Naive thymus-derived CD4-positive, alpha-beta T cell (primary cell): ENCODE results near the gene ABI3BP. TPM values are rescaled to one million over a fixed set of nuclear protein-coding genes. Genes with fewer than 3 reads are reported as not detected.

Experiments
- ATAC-seq: fragments of 150-1000 bp; cut with Tn5 transposase; 2 replicates; pipeline ENCODE4 v1.10.0; 2021; ENCODE audit warnings: mild to moderate bottlenecking, moderate library complexity
- CTCF ChIA-PET: fragments of 350-600 bp; sonication (Branson Sonifier 250); formaldehyde crosslinking; loops from one replicate; lab custom pipeline; 2021; ENCODE audit warnings: antibody characterized with exemption; lab: Charles Lee
- POLR2A ChIA-PET: fragments of 350-600 bp; sonication (Branson Sonifier 250); formaldehyde crosslinking; loops from one replicate; lab custom pipeline; 2021; ENCODE audit warnings: antibody characterized with exemption, inconsistent platforms; lab: Charles Lee
- DNase-seq, 9 donors: peaks; one replicate each; pipeline versions ENCODE4 v3.0.0 to v3.0.0-alpha.2; 2020 to 2022; ENCODE audit warnings: mixed read lengths in 1 of 9
- H3K27ac ChIP-seq: one replicate; pipeline ENCODE4 v1.7.0; 2013; ENCODE audit warnings: mild to moderate bottlenecking, low read depth, low read length, moderate library complexity
- H3K27me3 ChIP-seq, 2 donors: one replicate each; pipeline ENCODE4 v1.7.0; 2013; ENCODE audit warnings: low read length in 2 of 2, mild to moderate bottlenecking in 2 of 2, moderate library complexity in 2 of 2; ENCODE audit not compliant: control insufficient read depth in 2 of 2, insufficient read depth in 2 of 2
- H3K36me3 ChIP-seq, 3 experiments: 1 replicate in 2 of 3; 2 replicates in 1 of 3; pipeline ENCODE4 v1.7.0; 2013; ENCODE audit warnings: low read length in 3 of 3, mild to moderate bottlenecking in 3 of 3, moderate library complexity in 1 of 3; ENCODE audit not compliant: insufficient read depth in 3 of 3, control insufficient read depth in 2 of 3
- H3K4me1 ChIP-seq, 2 donors: one replicate each; pipeline ENCODE4 v1.7.0; 2013; ENCODE audit warnings: low read length in 2 of 2, mild to moderate bottlenecking in 2 of 2, moderate library complexity in 1 of 2; ENCODE audit not compliant: control insufficient read depth in 2 of 2, insufficient read depth in 2 of 2
- H3K4me3 ChIP-seq: 2 replicates; pipeline ENCODE4 v1.7.0; 2013; ENCODE audit warnings: mild to moderate bottlenecking, low read length
- H3K9me3 ChIP-seq, 3 experiments: 1 replicate in 2 of 3; 2 replicates in 1 of 3; pipeline ENCODE4 v1.7.0; 2013; ENCODE audit warnings: low read length in 3 of 3; ENCODE audit not compliant: control insufficient read depth in 2 of 3
- H3K27ac Mint-ChIP-seq, 9 donors: one replicate each; pipeline ENCODE4 v1.8.0; 2020 to 2022; ENCODE audit warnings: mixed read lengths in 9 of 9, mild to moderate bottlenecking in 8 of 9, moderate library complexity in 5 of 9, inconsistent platforms in 2 of 9
- H3K27me3 Mint-ChIP-seq, 5 donors: one replicate each; pipeline ENCODE4 v1.8.0; 2021 to 2022; ENCODE audit warnings: mixed read lengths in 5 of 5, mild to moderate bottlenecking in 1 of 5
- H3K36me3 Mint-ChIP-seq, 5 donors: one replicate each; pipeline ENCODE4 v1.8.0; 2020 to 2022; ENCODE audit warnings: mixed read lengths in 5 of 5, mild to moderate bottlenecking in 3 of 5, inconsistent platforms in 1 of 5
- H3K4me1 Mint-ChIP-seq, 7 donors: one replicate each; pipeline ENCODE4 v1.8.0; 2020 to 2022; ENCODE audit warnings: mixed read lengths in 7 of 7, mild to moderate bottlenecking in 3 of 7, inconsistent platforms in 1 of 7
- H3K4me3 Mint-ChIP-seq, 10 donors: one replicate each; pipeline ENCODE4 v1.8.0; 2020 to 2022; ENCODE audit warnings: mild to moderate bottlenecking in 10 of 10, mixed read lengths in 10 of 10, moderate library complexity in 6 of 10, inconsistent platforms in 2 of 10
- H3K9me3 Mint-ChIP-seq, 11 donors: one replicate each; pipeline ENCODE4 v1.8.0; 2020 to 2022; ENCODE audit warnings: mixed read lengths in 11 of 11, mild to moderate bottlenecking in 4 of 11, inconsistent platforms in 1 of 11, moderate library complexity in 1 of 11
- intact Hi-C, 2 donors: fragments of 100-400 bp; cut with micrococcal nuclease; formaldehyde crosslinking; loops; one replicate each; pipeline ENCODE4 v1.15.1; 2023
- polyA plus RNA-seq, 2 donors: library from polyadenylated mRNA; unstranded; fragments of 300-500 nt; fragmentation: Illumina TruSeq; gene quantifications; one replicate each; pipeline ENCODE4 v1.2.3, GENCODE V29; 2021
- total RNA-seq, 6 experiments: library from RNA in 5 of 6; stranded (reverse) in 5 of 6; gene quantifications; 1 replicate in 5 of 6; 2 replicates in 1 of 6; pipeline ENCODE4 v1.2.3 and lab custom pipeline; 2021 to 2026

Gene ABI3BP
- total and polyA plus RNA-seq, 7 experiments from 2014 or later = not detected

DNA sequence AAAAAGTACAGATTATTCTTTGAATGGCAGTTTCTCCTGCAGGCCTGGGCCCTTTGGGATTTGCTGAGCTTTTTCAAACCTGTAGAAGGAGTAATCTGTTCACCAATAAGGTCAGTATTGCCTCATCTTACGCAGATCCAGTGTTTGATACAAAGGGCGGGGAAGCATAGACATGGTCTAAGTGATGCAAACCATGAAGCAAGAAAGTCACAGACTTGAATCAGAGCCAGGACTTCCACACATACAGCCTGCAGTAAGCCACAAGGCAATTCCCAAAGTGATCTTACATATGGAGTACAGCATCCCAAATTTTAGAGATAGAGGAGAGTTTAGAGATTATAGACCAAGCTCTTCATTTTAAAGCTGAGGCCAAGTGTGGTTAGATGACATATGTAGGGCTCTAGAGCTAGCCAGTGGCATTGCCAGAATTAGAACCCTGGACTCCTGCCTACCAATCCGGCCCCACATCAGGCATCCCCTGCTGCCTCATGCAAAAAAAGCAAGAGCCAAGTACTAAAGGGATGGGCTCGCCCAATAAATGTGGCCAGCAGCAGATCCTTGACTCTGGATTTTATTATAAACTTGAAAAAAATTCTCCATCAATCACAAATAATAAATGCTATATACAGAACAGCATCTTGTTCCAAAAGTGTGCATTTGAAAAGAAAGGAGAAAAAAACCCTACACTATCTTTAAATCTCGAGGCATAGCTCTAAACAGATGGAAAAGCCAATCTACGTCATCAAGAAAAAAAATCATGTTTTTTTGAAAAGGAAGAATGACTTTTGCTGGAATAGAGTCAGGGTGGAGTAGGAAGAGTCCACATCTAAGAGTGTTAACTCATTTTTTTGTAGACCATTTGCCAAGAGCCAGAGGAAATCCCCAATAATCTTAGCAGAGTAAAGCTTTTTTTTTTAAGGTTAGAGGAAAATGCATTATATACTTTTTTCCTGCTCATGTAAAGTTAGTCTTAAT lies 24.0 kb downstream of the ABI3BP start:
- Histone ChIP-seq H3K4me3 (no peak overlapping the region), H3K9me3 (no peaks in the 10 kb centered on the region), H3K27ac (no peak overlapping the region), H3K4me1 (no peaks in the 10 kb centered on the region), H3K36me3 (no peaks in the 10 kb centered on the region), H3K27me3 (no peaks in the 10 kb centered on the region)
- ChIA-PET POLR2A (no interaction called here), CTCF (no interaction called here)
- Mint-ChIP-seq H3K4me3 (no peak overlapping the region), H3K27me3 (peaks cover 4 to 9% (median 5%) of the 10 kb centered on the region in 5 donors), H3K4me1 (no peaks in the 10 kb centered on the region), H3K27ac (no peak overlapping the region), H3K9me3 (peaks cover 0 to 6% (median 0%) of the 10 kb centered on the region in 11 donors), H3K36me3 (no peaks in the 10 kb centered on the region)
- no peak for DNase-seq
- intact Hi-C loops = no loop called here
- ATAC-seq = no peak

DNA sequence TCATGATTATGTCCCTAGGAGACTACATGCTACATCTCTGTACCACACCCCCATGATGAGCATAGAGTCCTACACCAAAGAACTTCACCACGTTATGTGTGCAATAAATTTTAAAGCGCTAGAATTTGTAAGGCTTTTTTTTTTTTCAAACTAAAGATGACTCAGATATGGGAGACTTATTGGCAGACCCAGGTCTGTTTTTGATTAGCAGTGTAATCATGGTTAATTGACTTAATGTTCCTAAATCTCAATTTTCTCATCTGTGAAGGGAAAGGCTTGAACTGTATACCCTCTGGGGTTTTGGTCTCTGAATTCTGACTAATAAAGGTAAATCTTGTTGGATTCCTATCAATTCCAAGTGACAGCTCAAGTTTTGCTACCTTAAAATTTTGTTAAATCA lies 26.4 kb downstream of the ABI3BP start:
- CTCF ChIA-PET = no interaction called here
- DNase-seq (no peak), ATAC-seq (no peak)
- Histone ChIP-seq H3K36me3 (no peaks in the 10 kb centered on the region), H3K4me1 (no peaks in the 10 kb centered on the region), H3K27ac (no peak overlapping the region), H3K9me3 (no peaks in the 10 kb centered on the region), H3K27me3 (no peaks in the 10 kb centered on the region), H3K4me3 (no peak overlapping the region)
- Mint-ChIP-seq H3K4me3 (no peak overlapping the region), H3K4me1 (no peaks in the 10 kb centered on the region), H3K9me3 (peaks cover 0 to 6% (median 0%) of the 10 kb centered on the region in 11 donors), H3K36me3 (no peaks in the 10 kb centered on the region), H3K27me3 (peaks cover 0 to 9% (median 5%) of the 10 kb centered on the region in 5 donors), H3K27ac (no peak overlapping the region)
- POLR2A ChIA-PET = no interaction called here
- intact Hi-C loops = no loop called here

DNA sequence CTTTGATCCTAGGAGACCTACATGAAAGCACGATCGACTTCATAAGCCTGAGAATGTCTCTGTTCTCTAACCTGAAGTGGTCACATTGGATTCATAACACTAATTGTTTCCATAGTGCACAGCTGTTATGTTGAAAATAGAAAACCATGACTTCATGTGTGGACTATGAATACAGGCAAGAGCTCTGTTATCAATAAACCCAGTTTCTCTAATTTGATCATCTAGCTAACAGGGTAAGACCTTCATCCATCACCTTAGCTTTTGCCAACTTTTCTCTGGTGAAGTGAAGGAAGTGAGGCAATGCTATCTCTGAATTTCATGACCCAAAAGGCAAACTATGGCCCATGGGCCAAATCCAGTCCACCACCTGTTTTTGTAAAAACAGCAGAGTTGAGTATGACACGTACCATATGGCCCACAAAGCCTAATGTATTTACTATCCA lies 27.2 kb downstream of the ABI3BP start:
- no peak for ATAC-seq
- no peak overlapping the region for H3K27ac Mint-ChIP-seq
- Histone ChIP-seq H3K4me1 (no peaks in the 10 kb centered on the region), H3K4me3 (no peak overlapping the region), H3K27ac (no peak overlapping the region), H3K27me3 (no peaks in the 10 kb centered on the region), H3K36me3 (no peaks in the 10 kb centered on the region), H3K9me3 (no peaks in the 10 kb centered on the region)
- peaks cover 0 to 9% (median 3%) of the 10 kb centered on the region in 5 donors for H3K27me3 Mint-ChIP-seq
- H3K36me3 Mint-ChIP-seq = no peaks in the 10 kb centered on the region
- no peaks in the 10 kb centered on the region for H3K4me1 Mint-ChIP-seq
- no peak overlapping the region for H3K4me3 Mint-ChIP-seq
- H3K9me3 Mint-ChIP-seq = peaks cover 0 to 6% (median 0%) of the 10 kb centered on the region in 11 donors
- DNase-seq = no peak
- POLR2A ChIA-PET = no interaction called here
- intact Hi-C loops = no loop called here
- CTCF ChIA-PET = no interaction called here

DNA sequence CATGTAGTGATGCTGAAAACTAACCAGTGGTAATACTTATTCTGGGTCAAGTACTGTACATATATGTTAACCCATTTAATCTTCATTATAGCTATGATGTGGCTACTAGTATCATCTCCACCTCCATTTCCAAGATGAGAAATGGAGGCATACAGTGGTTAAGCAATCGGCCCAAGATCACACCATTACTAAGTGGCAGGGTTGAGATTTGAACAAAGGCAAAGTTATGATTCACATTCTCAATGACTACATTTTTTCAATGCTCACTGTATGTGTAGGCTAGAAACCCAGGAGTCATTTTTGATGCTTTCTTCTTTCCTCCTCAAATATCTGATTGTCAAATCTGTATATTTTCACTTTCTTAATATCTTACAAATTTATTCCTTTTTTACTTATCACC lies 30.2 kb downstream of the ABI3BP start:
- CTCF ChIA-PET = no interaction called here
- H3K4me1 Mint-ChIP-seq = no peaks in the 10 kb centered on the region
- POLR2A ChIA-PET = no interaction called here
- H3K4me3 Mint-ChIP-seq = no peak overlapping the region
- Histone ChIP-seq H3K27me3 (no peaks in the 10 kb centered on the region), H3K27ac (no peak overlapping the region), H3K36me3 (no peaks in the 10 kb centered on the region), H3K9me3 (peaks cover 0 to 7% (median 0%) of the 10 kb centered on the region in 3 experiments), H3K4me3 (no peak overlapping the region), H3K4me1 (no peaks in the 10 kb centered on the region)
- peaks cover 0 to 5% (median 0%) of the 10 kb centered on the region in 5 donors for H3K27me3 Mint-ChIP-seq
- no peak overlapping the region for H3K27ac Mint-ChIP-seq
- DNase-seq = no peak
- peaks cover 0 to 17% (median 7%) of the 10 kb centered on the region in 11 donors for H3K9me3 Mint-ChIP-seq
- H3K36me3 Mint-ChIP-seq = no peaks in the 10 kb centered on the region
- intact Hi-C loops = no loop called here
- ATAC-seq = no peak

DNA sequence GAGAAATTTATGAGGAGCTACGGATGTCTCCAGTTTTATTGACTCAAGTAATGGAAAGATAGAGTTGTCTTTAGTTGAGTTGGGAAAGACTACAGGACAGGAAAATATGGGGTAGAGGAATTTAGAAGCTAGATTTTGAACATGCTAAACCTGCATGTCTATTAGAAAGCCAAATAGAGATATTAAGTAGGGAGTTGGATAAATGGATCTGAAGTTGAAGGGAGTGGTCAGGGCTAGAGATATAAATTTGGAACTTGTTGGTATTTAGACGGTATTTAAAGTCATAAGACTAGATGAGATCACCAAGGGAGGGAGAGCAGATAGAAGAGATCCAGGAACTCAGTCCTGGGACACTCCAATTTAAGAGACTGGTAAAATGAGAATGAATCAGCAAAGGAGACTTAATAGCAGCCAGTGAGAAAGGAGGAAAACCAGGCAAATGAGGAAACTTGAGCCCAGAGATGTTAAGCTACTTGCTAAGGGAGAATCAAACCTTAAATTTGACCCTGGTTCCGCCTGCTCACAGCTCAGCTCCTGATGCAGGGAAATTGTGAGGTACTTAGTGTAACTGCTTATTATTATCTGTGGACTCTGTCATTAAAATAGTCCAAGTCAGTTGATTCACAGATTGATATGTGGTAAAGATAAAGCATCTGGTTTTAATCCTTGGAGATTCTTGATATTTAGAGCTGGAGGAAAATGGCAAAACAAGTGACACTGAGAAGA lies 35.8 kb downstream of the ABI3BP start:
- CTCF ChIA-PET = no interaction called here
- H3K9me3 Mint-ChIP-seq = peaks cover 0 to 17% (median 7%) of the 10 kb centered on the region in 11 donors

DNA sequence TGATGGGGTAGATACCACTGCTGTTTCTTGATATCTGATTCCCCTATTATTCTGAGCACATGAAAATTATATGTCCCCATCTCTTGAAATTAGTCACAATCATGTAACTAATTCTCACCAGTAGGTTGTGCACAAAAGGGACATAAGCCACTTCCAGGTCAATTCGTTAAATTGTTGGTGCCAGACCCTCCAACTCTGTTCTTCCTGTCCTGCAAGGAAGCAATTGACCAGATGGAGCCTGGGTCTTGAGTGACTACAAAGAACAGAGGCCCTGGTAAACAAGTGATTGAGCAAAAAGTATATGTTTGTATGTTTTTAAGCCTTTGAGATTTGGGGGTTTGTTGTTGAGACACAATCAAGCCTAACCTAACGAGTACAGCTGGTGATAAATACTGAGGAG lies 36.9 kb downstream of the ABI3BP start:
- Mint-ChIP-seq H3K27me3 (peaks cover 0 to 12% (median 8%) of the 10 kb centered on the region in 5 donors), H3K4me3 (no peak overlapping the region), H3K36me3 (no peaks in the 10 kb centered on the region), H3K9me3 (peaks cover 0 to 17% (median 7%) of the 10 kb centered on the region in 11 donors), H3K4me1 (no peaks in the 10 kb centered on the region), H3K27ac (no peak overlapping the region)
- intact Hi-C loops = no loop called here
- H3K27me3 ChIP-seq = no peaks in the 10 kb centered on the region
- no peak overlapping the region for H3K4me3 ChIP-seq
- no peaks in the 10 kb centered on the region for H3K36me3 ChIP-seq
- no peak overlapping the region for H3K27ac ChIP-seq
- ChIA-PET CTCF (no interaction called here), POLR2A (no interaction called here)
- no peaks in the 10 kb centered on the region for H3K4me1 ChIP-seq
- ATAC-seq (no peak), DNase-seq (no peak)
- peaks cover 0 to 7% (median 0%) of the 10 kb centered on the region in 3 experiments for H3K9me3 ChIP-seq

More for the DNA sequence above, 35.8 kb downstream of the ABI3BP start:
- Histone ChIP-seq H3K27me3 (no peaks in the 10 kb centered on the region), H3K36me3 (no peaks in the 10 kb centered on the region), H3K27ac (no peak overlapping the region), H3K4me1 (no peaks in the 10 kb centered on the region), H3K4me3 (no peak overlapping the region), H3K9me3 (peaks cover 0 to 7% (median 0%) of the 10 kb centered on the region in 3 experiments)
- Mint-ChIP-seq H3K4me3 (no peak overlapping the region), H3K27me3 (peaks cover 0 to 10% (median 7%) of the 10 kb centered on the region in 5 donors), H3K36me3 (no peaks in the 10 kb centered on the region), H3K4me1 (no peaks in the 10 kb centered on the region), H3K27ac (no peak overlapping the region)
- intact Hi-C loops = no loop called here
- ATAC-seq = no peak
- POLR2A ChIA-PET = no interaction called here
- DNase-seq = no peak
